GM10847 (cell line): ENCODE data around the gene SPTLC3.

Source experiments
- POLR2A ChIP-seq: IDR thresholded peaks from 2 replicates; pipeline ENCODE4 v1.6.1; 2011; ENCODE audit not compliant: insufficient read length; ENCODE audit errors: extremely low read depth

Gene SPTLC3

GRCh38 chr20:13042458-13042794, 33.7 kb downstream of the SPTLC3 start:
- TF ChIP-seq POLR2A = no peak

- TF ChIP-seq POLR2A = no peak
Observed at GRCh38 chr20:13046409-13046808, 37.6 kb downstream of the SPTLC3 start.

- no peak for TF ChIP-seq POLR2A
Observed at GRCh38 chr20:13054011-13054410, 45.2 kb downstream of the SPTLC3 start.

GRCh38 chr20:13058666-13059389, 50.1 kb downstream of the SPTLC3 start:
- TF ChIP-seq POLR2A = no peak

- no peak for TF ChIP-seq POLR2A
Observed at GRCh38 chr20:13059398-13060136, 50.8 kb downstream of the SPTLC3 start.

GRCh38 chr20:13060327-13060726, 51.6 kb downstream of the SPTLC3 start:
- TF ChIP-seq POLR2A = no peak

GRCh38 chr20:13061381-13061780, 52.6 kb downstream of the SPTLC3 start:
- no peak for TF ChIP-seq POLR2A

GRCh38 chr20:13062789-13063188, 54.0 kb downstream of the SPTLC3 start:
- TF ChIP-seq POLR2A = no peak

- TF ChIP-seq POLR2A = no peak
Observed at GRCh38 chr20:13068336-13068735, 59.6 kb downstream of the SPTLC3 start.

- TF ChIP-seq POLR2A = no peak
Observed at GRCh38 chr20:13081877-13082276, 73.1 kb downstream of the SPTLC3 start.

GRCh38 chr20:13082378-13082777, 73.6 kb downstream of the SPTLC3 start:
- no peak for TF ChIP-seq POLR2A

- no peak for TF ChIP-seq POLR2A
Observed at GRCh38 chr20:13085275-13085674, 76.5 kb downstream of the SPTLC3 start.

GRCh38 chr20:13089950-13090469, 81.2 kb downstream of the SPTLC3 start:
- TF ChIP-seq POLR2A = no peak

- TF ChIP-seq POLR2A = no peak
Observed at GRCh38 chr20:13092111-13092510, 83.3 kb downstream of the SPTLC3 start.

GRCh38 chr20:13094976-13095375, 86.2 kb downstream of the SPTLC3 start:
- no peak for TF ChIP-seq POLR2A

GRCh38 chr20:13098720-13099355, 90.1 kb downstream of the SPTLC3 start:
- TF ChIP-seq POLR2A = no peak

- TF ChIP-seq POLR2A = no peak
Observed at GRCh38 chr20:13099676-13100075, 90.9 kb downstream of the SPTLC3 start.

- TF ChIP-seq POLR2A = no peak
Observed at GRCh38 chr20:13101276-13101675, 92.5 kb downstream of the SPTLC3 start.
